ENCODE measurements around the gene SRSF10. TPM values are rescaled to one million over a fixed set of nuclear protein-coding genes. Genes with fewer than 3 reads are reported as not detected.

Gene SRSF10
- total and polyA plus RNA-seq, 2 of the 8 experiments (the other 6 are each of a cell fraction or from before 2014, with no cell fraction given), result 155 to 194 TPM

DNA sequence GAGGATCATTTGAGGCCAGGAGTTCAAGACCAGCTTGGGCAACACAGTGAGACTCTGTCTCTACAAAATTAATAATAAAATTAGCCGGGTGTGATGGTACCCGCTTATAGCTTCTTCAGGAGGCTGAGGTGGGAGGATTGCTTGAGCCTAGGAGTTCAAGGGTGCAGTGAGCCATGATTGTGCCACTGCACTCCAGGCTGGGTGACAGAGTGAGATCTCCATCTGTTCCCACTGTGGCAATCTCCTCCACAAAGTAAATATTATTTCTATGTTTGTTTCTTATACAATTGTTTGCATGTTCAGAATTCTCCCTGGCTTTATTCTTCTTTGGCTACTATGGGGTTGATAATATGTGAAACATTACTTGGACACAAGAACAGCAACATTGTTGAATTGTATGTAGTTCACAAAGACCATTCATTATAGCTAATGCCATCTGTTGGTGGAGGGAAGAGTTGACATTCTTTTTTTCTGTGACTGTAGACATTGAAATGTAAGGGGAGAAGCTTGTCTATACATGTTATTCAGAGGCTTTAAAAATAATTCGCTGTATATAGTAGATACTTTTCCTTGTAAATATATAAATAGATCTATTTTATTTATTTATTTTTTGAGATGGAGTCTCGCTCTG, 47.8 kb upstream of the SRSF10 start:
- Histone ChIP-seq H3K79me2 (ENCODE audit: control insufficient read depth in 1 of 2, insufficient read depth in 2 of 2, low read length in 2 of 2) (no peaks in the 10 kb centered on the region), H4K5ac (ENCODE audit: insufficient read length, low read depth, low read length) (no peak overlapping the region), H3K79me1 (ENCODE audit: low read depth, low read length) (no peaks in the 10 kb centered on the region), H3K4me3 (ENCODE audit: extremely low read depth in 1 of 4, insufficient read depth in 2 of 4, low read depth in 3 of 4, low read length in 4 of 4) (no peak overlapping the region), H3K4me1 (replicated peaks in 1 of 4; ENCODE audit: control insufficient read depth in 3 of 4, insufficient read depth in 4 of 4, low read length in 3 of 4) (no peaks in the 10 kb centered on the region), H2BK15ac (ENCODE audit: low read length) (no peak overlapping the region), H3K4ac (replicated peaks; ENCODE audit: insufficient read length, low read depth, low read length) (no peak overlapping the region), H3K27ac (ENCODE audit: low read depth, low read length) (no peak overlapping the region), H4K91ac (replicated peaks; ENCODE audit: insufficient read length, low read length) (no peak overlapping the region), H3K27me3 (replicated peaks in 1 of 4; ENCODE audit: control insufficient read depth in 3 of 4, extremely low read depth in 1 of 4, insufficient read depth in 3 of 4, low read length in 3 of 4) (no peaks in the 10 kb centered on the region), H2BK20ac (ENCODE audit: low read length) (no peak overlapping the region), H3K23ac (ENCODE audit: insufficient read length) (no peak overlapping the region), H3K36me3 (ENCODE audit: control insufficient read depth in 2 of 4, insufficient read depth in 4 of 4, low read length in 3 of 4) (no peaks in the 10 kb centered on the region), H3K56ac (replicated peaks; ENCODE audit: insufficient read length, low read depth, low read length) (no peak overlapping the region), H3K9me3 (ENCODE audit: insufficient read depth in 2 of 2, low read depth in 1 of 2, low read length in 1 of 2) (no peaks in the 10 kb centered on the region), H3K23me2 (ENCODE audit: low read depth, low read length) (no peaks in the 10 kb centered on the region), H2BK120ac (replicated peaks; ENCODE audit: low read depth, low read length) (no peak overlapping the region), H4K8ac (ENCODE audit: extremely low read depth, insufficient read depth, low read length) (no peak overlapping the region), H4K20me1 (replicated peaks in 1 of 2; ENCODE audit: control insufficient read depth in 1 of 2, insufficient read depth in 2 of 2, low read length in 2 of 2) (no peaks in the 10 kb centered on the region), H2AFZ (ENCODE audit: low read length) (no peak overlapping the region), H2BK12ac (ENCODE audit: low read depth, low read length) (no peak overlapping the region), H3K18ac (ENCODE audit: extremely low read depth, low read length) (no peak overlapping the region), H3K9ac (replicated peaks in 1 of 4; ENCODE audit: extremely low read depth in 1 of 4, low read depth in 3 of 4, low read length in 3 of 4) (no peak overlapping the region), H3K14ac (ENCODE audit: insufficient read length) (no peak overlapping the region), H3K4me2 (ENCODE audit: insufficient read depth in 1 of 2, low read depth in 2 of 2, low read length in 2 of 2) (no peak overlapping the region), H2BK5ac (ENCODE audit: low read depth, low read length) (no peak overlapping the region), H2AK5ac (ENCODE audit: low read depth, low read length) (no peak overlapping the region)
- POLR2A ChIA-PET (ENCODE audit: partially characterized antibody), result interaction anchor here (0.9 to 3.9 kb wide), 9 partner anchors 12 to 123 kb away, joined by 3 to 13 read pairs (median 4); partner anchors contain the start of genes PNRC2 and SRSF10
- FAIRE-seq (no peak), DNase-seq (ENCODE audit: low read depth in 1 of 2, low spot score in 2 of 2) (no peak)
- CTCF ChIA-PET (ENCODE audit: partially characterized antibody), result interaction anchor here (0.8 to 2.9 kb wide), 26 partner anchors 8 to 218 kb away, joined by 3 to 24 read pairs (median 4); partner anchors contain the start of genes MYOM3 and SRSF10
- WGBS, 2 experiments (ENCODE audit: extremely low coverage in 1 of 2, insufficient coverage in 1 of 2, insufficient read length in 1 of 2, insufficient replicate concordance in 2 of 2, low coverage in 1 of 2, low lambda C conversion rate in 2 of 2, missing lambda C conversion rate in 1 of 2), result 78% methylated on average over 4 of the region's 4 CpGs; no CpG with 5 or more reads in 1 of the 2 experiments
- no peak for TF ChIP-seq PHF8 (conservative IDR thresholded peaks at IDR 0.05; ENCODE audit: low read depth, low read length)
- no peak for TF ChIP-seq NRF1 (IDR thresholded peaks at IDR 0.05; ENCODE audit: low read depth, low read length)
- peak; percentile 31 to 37 for TF ChIP-seq RAD21 (IDR thresholded peaks at IDR 0.05 in 1 of 2, conservative IDR thresholded peaks at IDR 0.05 in 1 of 2; ENCODE audit: low read depth in 2 of 2, low read length in 2 of 2)
- TF ChIP-seq, protein P1, sequence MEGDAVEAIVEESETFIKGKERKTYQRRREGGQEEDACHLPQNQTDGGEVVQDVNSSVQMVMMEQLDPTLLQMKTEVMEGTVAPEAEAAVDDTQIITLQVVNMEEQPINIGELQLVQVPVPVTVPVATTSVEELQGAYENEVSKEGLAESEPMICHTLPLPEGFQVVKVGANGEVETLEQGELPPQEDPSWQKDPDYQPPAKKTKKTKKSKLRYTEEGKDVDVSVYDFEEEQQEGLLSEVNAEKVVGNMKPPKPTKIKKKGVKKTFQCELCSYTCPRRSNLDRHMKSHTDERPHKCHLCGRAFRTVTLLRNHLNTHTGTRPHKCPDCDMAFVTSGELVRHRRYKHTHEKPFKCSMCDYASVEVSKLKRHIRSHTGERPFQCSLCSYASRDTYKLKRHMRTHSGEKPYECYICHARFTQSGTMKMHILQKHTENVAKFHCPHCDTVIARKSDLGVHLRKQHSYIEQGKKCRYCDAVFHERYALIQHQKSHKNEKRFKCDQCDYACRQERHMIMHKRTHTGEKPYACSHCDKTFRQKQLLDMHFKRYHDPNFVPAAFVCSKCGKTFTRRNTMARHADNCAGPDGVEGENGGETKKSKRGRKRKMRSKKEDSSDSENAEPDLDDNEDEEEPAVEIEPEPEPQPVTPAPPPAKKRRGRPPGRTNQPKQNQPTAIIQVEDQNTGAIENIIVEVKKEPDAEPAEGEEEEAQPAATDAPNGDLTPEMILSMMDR (IDR thresholded peaks at IDR 0.05; ENCODE audit: control extremely low read depth in 1 of 3, insufficient read depth in 1 of 3, low read depth in 1 of 3, low read length in 3 of 3), result peak in 1 of 3 experiments; percentile 44; a peak in 2 of 4 replicates
- no peak for TF ChIP-seq SP4 (IDR thresholded peaks at IDR 0.05; ENCODE audit: low read length)

Measured in H1 (cell line).